Mammary epithelial cell (primary cell): ENCODE data around the gene TBC1D22B.

Experiments used
- EZH2 ChIP-seq: IDR thresholded peaks from 2 replicates; pipeline ENCODE4 v1.6.1; 2012; ENCODE audit warnings: low read length, inconsistent platforms, borderline replicate concordance
- TF ChIP-seq, protein P1 (sequence below), 2 donors: IDR thresholded peaks in 1 of 2; conservative IDR thresholded peaks in 1 of 2; 2 replicates each; pipeline ENCODE4 v1.5.1; 2011 to 2012; ENCODE audit warnings: inconsistent platforms in 2 of 2, low read length in 2 of 2, mild to moderate bottlenecking in 2 of 2, control low read depth in 1 of 2, low read depth in 1 of 2; ENCODE audit not compliant: insufficient read depth in 1 of 2; ENCODE audit errors: extremely low read depth in 1 of 2

DNA sequence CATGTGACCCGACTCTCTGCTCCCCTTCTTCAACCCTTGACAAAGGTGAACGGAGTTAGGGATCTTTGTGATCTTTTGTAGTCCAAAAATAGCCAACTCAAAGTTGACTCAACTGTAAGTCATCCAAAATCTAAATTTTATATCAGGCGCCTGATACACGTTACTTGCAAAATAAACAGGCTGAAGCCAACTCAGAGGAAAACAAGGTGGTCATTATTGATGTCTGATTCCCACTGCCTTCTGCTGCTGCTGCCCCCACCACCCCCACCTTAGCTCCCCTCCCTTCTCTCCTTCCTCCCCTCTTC, 83.0 kb downstream of the TBC1D22B start:
- TF ChIP-seq, protein P1, sequence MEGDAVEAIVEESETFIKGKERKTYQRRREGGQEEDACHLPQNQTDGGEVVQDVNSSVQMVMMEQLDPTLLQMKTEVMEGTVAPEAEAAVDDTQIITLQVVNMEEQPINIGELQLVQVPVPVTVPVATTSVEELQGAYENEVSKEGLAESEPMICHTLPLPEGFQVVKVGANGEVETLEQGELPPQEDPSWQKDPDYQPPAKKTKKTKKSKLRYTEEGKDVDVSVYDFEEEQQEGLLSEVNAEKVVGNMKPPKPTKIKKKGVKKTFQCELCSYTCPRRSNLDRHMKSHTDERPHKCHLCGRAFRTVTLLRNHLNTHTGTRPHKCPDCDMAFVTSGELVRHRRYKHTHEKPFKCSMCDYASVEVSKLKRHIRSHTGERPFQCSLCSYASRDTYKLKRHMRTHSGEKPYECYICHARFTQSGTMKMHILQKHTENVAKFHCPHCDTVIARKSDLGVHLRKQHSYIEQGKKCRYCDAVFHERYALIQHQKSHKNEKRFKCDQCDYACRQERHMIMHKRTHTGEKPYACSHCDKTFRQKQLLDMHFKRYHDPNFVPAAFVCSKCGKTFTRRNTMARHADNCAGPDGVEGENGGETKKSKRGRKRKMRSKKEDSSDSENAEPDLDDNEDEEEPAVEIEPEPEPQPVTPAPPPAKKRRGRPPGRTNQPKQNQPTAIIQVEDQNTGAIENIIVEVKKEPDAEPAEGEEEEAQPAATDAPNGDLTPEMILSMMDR (conservative IDR thresholded peaks at IDR 0.05 in 1 of 2, IDR thresholded peaks at IDR 0.05 in 1 of 2; ENCODE audit: extremely low read depth in 1 of 2, insufficient read depth in 1 of 2, low read depth in 1 of 2, low read length in 2 of 2): no peak
- no peak for TF ChIP-seq EZH2
